NCI-H128 (cell line): Measurements from ENCODE around the gene EHF.
"Not testable (repeated sequence)": the region's sequence is repeated elsewhere in the genome, so short reads cannot be mapped to it uniquely, and the experiment has no call there.

Experiments used
- DNase-seq: peaks from one replicate; lab custom pipeline; 2025; ENCODE audit not compliant: unreplicated experiment; lab: John Stamatoyannopoulos, UW

EHF gene

DNA sequence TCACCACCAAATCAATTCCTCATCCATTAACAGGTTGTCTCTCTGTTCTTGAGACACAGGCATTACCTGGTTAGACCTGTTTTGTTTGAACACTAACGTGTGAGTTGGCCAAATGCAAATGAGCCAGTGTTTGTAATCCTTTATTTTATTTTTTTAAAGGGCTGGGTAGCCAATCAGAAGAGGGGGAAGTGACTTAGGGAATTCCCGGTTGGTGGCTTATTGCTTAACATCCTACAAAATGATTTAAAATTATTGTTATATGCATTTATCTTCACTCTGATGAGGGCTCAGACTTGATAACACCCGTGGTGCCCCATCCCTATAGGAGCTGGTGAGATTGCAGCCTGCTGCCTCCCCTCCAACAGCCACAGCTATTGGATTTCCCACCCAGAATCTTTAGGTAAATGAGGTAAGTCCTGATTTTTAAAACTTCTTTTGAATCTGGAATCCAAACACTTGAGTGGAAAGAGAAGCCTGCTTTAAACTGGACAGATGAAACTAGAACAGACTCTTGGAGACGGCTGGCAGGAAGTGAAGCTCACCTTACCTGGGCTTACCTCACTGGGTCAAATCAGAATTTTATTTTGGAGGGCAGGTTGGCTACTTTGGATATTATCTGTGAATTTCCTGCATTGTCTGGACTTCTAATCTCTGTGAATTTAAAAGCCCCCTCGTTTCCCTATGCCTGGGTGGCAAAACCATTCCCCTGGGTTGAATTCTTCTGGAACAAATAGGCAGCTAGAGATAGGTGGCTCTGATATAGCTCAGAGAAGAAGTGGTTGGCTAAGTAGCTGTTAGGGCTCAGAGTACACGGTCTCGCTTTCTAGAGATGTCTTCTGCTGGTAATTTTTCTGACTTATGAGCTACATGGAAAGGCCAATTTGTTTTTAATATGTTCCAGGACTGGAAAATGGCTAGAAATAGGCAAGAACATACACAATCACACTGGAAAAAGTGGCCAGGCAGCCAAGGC, at the start of gene EHF:
Gene EHF (plus strand): TSS at position 274 of the 973 bp plus-strand sequence. CDS start 21,538 bp downstream, outside the sequence.
- no peak for DNase-seq

- DNase-seq, result no peak
Observed at GRCh38 chr11:34573537-34573936, 47.4 kb upstream of the EHF start.

GRCh38 chr11:34575261-34575660, 45.6 kb upstream of the EHF start:
- DNase-seq, result no peak

DNA sequence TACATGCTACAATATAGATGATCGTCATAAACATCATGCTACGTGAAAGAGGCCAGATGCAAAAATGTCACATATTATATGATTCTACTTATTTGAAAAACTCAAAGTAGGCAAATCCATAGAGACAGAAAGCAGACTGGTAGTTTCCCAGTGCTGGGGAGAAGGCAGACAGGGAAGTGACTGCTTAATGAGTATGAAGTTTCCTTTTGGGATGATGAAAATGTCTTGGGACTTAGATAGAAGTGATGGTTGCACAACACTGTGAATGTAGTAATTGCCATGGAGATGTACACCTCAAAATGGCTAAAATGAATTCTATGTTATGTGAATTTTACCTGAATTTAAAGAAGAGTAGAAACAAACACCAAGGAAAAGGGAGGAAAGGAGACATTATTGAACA, 45.2 kb upstream of the EHF start:
- no peak for DNase-seq

DNA sequence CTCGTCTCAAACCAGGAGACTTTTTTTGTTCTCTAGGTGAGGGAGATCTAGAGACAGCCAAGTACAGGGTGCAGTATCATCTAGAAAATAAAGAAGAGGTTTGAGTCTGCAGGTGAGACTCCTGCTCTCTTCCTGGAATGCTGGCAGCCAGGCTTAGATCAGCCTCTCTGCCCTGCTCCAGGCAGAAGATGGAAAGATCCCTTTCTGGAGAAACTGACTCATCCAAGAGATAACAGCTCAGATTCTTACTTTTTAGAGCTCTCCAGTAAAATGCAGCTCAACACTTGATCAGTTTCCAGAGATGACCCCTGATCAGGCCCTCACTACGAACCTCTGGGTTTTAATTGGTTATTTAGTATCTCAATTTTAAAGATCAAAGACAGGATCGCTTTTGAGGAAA, 44.6 kb upstream of the EHF start:
- no peak for DNase-seq

DNA sequence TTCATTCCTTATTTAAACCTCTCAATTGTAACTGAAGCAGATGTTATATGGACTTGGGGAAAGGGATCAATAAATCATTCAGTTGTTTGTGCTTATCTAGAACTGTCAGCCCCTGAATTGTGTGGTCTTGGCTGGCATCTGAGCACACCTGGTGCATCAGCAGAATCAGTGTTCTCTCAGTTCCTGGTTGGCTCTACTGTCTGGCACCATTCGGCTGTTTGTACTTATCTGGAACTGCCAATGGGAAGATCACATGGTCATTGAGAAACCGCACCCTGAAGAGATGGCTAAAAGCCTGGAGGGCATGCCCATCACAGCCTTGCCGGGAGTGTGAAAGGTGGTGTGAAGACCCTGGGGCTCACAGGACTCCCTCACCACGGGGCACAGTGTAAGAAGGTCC, 37.1 kb upstream of the EHF start:
- DNase-seq, result no peak

DNA sequence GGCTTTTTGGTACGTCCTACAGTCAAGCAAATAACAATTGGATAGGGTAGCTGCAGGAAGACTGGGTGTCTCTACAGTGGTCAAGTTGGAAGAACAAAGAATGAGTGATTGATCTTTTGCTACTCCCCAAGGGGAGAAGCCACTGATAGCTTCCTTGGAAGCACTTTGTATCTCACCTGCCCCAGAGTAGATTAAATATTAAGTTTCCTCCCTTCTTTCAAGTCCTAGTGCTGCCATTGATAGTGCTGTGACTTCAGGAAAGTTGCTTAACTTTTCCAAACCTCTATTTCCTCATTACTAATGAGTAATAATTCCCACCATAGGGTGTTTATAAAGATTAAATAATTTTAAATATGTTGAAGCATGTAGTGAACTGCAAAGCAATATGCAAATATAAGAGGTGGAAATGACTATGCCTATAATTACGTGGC, 35.6 kb upstream of the EHF start:
- no peak for DNase-seq

- peak; percentile 12 for DNase-seq
Observed at GRCh38 chr11:34585735-34586487, 35.0 kb upstream of the EHF start.

GRCh38 chr11:34586488-34587281, 34.2 kb upstream of the EHF start:
- DNase-seq, result no peak

DNA sequence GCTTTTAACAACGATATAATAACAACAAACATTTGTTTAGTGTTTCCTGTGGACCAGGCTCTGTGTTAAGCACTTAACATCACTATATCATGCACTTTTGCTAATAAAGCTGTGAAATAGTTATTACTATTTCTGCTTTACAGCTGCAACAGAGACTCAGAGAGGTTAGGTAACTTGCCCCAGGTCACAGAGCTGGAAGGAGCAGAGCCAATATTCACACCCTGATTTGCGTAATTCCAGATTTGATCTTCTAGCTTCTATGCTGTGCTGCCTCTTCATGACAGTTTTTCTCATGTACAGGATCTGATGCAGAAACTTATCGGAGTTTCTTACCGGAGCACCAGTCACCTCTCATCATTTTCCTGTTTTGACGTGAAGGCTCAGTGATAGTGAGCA, 33.6 kb upstream of the EHF start:
- DNase-seq, result no peak

- DNase-seq, result no peak
Observed at GRCh38 chr11:34588023-34588422, 32.9 kb upstream of the EHF start.

- DNase-seq, result no peak
Observed at GRCh38 chr11:34588701-34589100, 32.2 kb upstream of the EHF start.

DNA sequence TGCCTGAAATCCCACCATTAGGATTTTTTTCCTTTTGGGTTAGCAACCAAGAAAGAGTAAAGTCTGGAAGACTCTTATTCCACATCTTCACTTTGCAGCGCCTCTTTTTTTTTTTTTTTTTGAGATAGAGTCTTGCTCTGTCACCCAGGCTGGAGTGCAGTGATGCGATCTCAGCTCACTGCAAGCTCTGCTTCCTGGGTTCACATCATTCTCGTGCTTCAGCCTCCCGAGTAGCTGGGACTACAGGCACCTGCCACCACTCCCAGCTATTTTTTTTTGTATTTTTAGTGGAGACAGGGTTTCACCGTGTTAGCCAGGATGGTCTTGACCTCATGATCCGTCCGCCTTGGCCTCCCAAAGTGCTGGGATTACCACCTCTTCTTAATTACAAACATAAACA, 31.7 kb upstream of the EHF start:
- DNase-seq, result not testable (repeated sequence)

DNA sequence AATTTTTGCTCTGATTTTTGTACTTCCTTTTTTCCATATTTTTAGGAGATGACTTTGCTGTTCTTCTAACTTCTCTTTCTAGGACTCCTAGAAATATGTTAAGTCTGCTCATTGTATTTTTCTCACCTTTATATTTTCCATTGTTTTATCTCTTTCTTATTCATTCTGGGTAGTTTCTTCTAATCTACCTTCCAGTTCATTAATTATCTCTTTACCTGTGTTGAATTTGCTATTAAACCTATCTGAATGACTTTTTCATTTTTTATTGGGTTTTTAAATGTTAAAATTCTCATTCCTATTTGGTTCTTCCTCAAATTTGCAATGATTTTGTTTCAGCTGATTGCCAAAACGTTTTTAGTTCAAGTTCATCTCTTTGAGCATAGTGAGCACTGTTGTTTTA, 27.8 kb upstream of the EHF start:
- no peak for DNase-seq

DNA sequence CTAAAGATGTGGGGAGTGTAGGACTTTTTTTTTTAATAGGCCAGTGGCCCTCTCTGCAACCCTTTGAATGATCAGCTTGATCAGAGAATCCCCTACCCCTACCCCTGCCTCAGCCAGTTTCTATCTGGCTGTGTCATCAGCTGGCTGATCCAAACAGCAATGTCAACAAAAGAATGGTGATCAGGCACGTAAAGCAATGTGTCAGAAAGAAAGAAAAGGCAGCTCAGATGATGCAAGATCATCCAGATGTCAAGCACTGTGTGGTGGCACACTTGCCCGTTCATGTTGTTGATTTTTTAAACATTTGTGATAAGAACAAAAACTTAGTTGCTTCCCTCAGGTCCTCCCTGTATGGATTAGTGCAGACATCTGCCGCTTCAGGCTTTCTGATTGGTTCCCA, 26.3 kb upstream of the EHF start:
- no peak for DNase-seq

GRCh38 chr11:34595391-34595790, 25.5 kb upstream of the EHF start:
- DNase-seq, result no peak

DNA sequence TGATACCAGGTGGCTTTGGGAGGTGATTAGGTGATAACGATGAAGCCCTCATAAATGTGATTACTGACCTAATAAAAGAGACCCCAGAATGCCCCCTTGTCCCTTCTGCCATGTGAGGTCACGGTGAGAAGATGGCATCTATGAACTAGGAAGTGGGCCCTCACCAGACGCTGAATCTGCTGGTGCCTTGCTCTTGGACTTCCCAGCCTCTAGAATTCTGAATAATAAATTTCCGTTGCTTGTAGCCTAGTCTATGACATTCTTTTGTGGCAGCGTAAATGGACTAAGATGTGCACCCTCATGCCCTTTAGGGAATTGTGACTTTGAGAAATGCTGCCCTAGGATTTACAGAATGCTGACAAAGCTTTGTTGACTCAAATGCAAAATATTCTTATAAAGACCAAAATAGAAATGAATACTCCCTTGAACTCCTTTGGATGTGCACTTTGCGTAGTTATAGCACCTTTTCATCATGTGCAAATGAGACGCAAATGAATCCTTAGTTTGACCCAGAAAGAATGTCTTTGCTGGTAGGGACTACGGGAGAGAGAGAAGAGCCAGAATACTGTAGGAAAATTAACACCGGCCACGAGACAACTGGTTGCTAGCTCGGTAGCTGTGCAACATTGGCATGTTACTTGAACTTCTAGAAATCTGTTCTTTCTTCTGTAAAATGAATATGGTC, 24.8 kb upstream of the EHF start:
- no peak for DNase-seq

- DNase-seq, result no peak
Observed at GRCh38 chr11:34599406-34599945, 21.4 kb upstream of the EHF start.

DNA sequence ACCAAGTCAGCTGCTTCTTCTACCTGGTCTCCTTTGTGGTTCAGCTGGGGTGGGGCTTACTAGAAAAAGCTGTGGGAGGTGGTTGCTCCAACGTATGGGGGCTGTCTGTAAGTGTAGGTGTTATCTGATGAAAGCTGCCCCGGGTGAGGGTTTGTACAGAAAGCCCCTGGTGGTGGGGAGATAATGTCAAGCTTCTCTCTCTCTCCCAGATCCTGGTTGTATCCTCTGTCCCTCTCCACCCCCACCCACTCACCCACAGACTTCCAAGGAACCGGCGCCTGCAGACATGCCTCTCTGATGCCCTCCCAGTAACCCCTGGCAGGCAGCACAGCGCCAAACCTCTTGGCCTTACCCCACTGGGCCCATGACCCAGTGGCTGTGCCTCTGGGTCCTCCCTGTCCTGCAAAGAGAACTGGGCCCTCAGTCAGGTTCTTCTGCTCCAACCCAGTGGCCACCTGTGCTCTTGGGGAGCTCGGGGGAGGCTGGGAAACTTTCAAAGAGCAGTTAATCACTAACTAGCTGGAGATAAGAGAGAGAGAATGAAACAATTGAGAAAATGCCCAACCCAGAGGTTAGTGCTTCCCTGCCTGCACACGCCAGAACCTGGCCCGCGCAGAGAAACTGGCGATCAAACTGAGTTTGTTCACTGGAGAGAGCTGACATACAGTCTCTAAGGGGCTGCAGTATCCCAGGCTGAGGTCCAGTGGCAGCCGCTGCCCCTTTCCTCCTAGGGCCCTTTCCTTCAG, 20.4 kb upstream of the EHF start:
- DNase-seq, result no peak

DNA sequence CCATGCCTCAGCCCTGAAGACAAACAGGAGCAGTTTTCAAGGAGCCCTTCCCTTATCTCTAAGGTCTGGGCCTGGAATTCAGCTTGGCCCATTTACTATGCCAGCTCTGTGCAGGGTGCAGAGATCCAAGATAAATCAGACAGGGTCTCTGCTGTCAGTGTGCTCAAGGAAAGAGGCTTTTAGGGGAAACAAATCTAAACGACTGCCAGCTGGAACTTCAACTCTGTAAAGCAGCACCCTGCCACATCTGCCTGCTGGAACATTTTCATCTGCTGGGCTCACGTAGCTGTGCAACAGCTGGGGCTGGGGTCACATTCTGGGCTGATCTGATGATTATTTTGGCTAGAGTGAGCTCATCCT, 19.8 kb upstream of the EHF start:
- no peak for DNase-seq
